ENCODE data around the gene LRRC32.

Gene LRRC32

GRCh38 chr11:76670485-76671236 is at the start of gene LRRC32:
Gene LRRC32 (minus strand): TSS chr11:76670747. CDS start chr11:76665954, 4,793 bp downstream.
- no peak for DNase-seq (ENCODE audit: low spot score)

GRCh38 chr11:76719686-76720085 is 49.1 kb upstream of the LRRC32 start:
- DNase-seq (ENCODE audit: low spot score) = no peak

- no peak for DNase-seq (ENCODE audit: low spot score)
Measured at GRCh38 chr11:76719281-76719680, 48.7 kb upstream of the LRRC32 start.

GRCh38 chr11:76717816-76718215 is 47.3 kb upstream of the LRRC32 start:
- DNase-seq (ENCODE audit: low spot score) = no peak

GRCh38 chr11:76717369-76717768 is 46.8 kb upstream of the LRRC32 start:
- no peak for DNase-seq (ENCODE audit: low spot score)

GRCh38 chr11:76716268-76716667 is 45.7 kb upstream of the LRRC32 start:
- DNase-seq (ENCODE audit: low spot score) = no peak

GRCh38 chr11:76714493-76714892 is 43.9 kb upstream of the LRRC32 start:
- DNase-seq (ENCODE audit: low spot score) = no peak

- DNase-seq (ENCODE audit: low spot score) = no peak
Measured at GRCh38 chr11:76713499-76713898, 43.0 kb upstream of the LRRC32 start.

- DNase-seq (ENCODE audit: low spot score) = no peak
Measured at GRCh38 chr11:76712125-76712524, 41.6 kb upstream of the LRRC32 start.

- no peak for DNase-seq (ENCODE audit: low spot score)
Measured at GRCh38 chr11:76709756-76710155, 39.2 kb upstream of the LRRC32 start.

GRCh38 chr11:76708972-76709660 is 38.6 kb upstream of the LRRC32 start:
- no peak for DNase-seq (ENCODE audit: low spot score)

GRCh38 chr11:76707293-76707825 is 36.8 kb upstream of the LRRC32 start:
- no peak for DNase-seq (ENCODE audit: low spot score)

- DNase-seq (ENCODE audit: low spot score) = no peak
Measured at GRCh38 chr11:76706667-76707066, 36.1 kb upstream of the LRRC32 start.

- no peak for DNase-seq (ENCODE audit: low spot score)
Measured at GRCh38 chr11:76705826-76706225, 35.3 kb upstream of the LRRC32 start.

GRCh38 chr11:76704171-76704948 is 33.8 kb upstream of the LRRC32 start:
- no peak for DNase-seq (ENCODE audit: low spot score)

- DNase-seq (ENCODE audit: low spot score) = no peak
Measured at GRCh38 chr11:76703707-76704106, 33.2 kb upstream of the LRRC32 start.

GRCh38 chr11:76702336-76703128 is 32.0 kb upstream of the LRRC32 start:
- DNase-seq (ENCODE audit: low spot score) = no peak

- no peak for DNase-seq (ENCODE audit: low spot score)
Measured at GRCh38 chr11:76701294-76702040, 30.9 kb upstream of the LRRC32 start.

GRCh38 chr11:76700177-76701100 is 29.9 kb upstream of the LRRC32 start:
- DNase-seq (ENCODE audit: low spot score) = peak; percentile 73

Data from kidney tubule cell (primary cell).